Uterus (tissue), 4 donors: Measurements from ENCODE around the gene KLHL12. TPM values are rescaled to one million over a fixed set of nuclear protein-coding genes. Genes with fewer than 3 reads are reported as not detected.

Experiments used
- DNase-seq, 2 donors: peaks; one replicate each; pipeline ENCODE4 v3.0.0-alpha.2; 2019 to 2020
- H3K27ac ChIP-seq, 2 donors: fragments of 200-600 bp; sonication (generic); 1 replicate in 1 of 2; 2 replicates in 1 of 2; pipeline ENCODE4 v1.5.1; 2016 to 2018
- H3K27me3 ChIP-seq, 2 donors: fragments of 200-600 bp; sonication (generic); one replicate each; pipeline ENCODE4 v1.5.1; 2018 to 2019; ENCODE audit warnings: control low read depth in 1 of 2
- H3K36me3 ChIP-seq, 2 donors: fragments of 200-600 bp; sonication (generic); one replicate each; pipeline ENCODE4 v1.5.1; 2019; ENCODE audit warnings: control low read depth in 1 of 2
- H3K4me1 ChIP-seq, 2 donors: fragments of 200-600 bp; sonication (generic); one replicate each; pipeline ENCODE4 v1.5.1; 2018 to 2019; ENCODE audit warnings: control low read depth in 1 of 2
- H3K4me3 ChIP-seq, 2 donors: fragments of 200-600 bp; sonication (generic); 1 replicate in 1 of 2; 2 replicates in 1 of 2; pipeline ENCODE4 v1.5.1; 2018 to 2019; ENCODE audit warnings: mild to moderate bottlenecking in 1 of 2
- H3K9me3 ChIP-seq, 2 donors: fragments of 200-600 bp; sonication (generic); one replicate each; pipeline ENCODE4 v1.5.1; 2019; ENCODE audit warnings: control low read depth in 1 of 2
- POLR2A ChIP-seq, 2 donors: fragments of 450-650 bp; IDR thresholded peaks; one replicate each; pipeline ENCODE4 v1.6.1; 2016; ENCODE audit warnings: antibody characterized with exemption in 2 of 2, mild to moderate bottlenecking in 1 of 2, moderate library complexity in 1 of 2
- intact Hi-C: fragments of 100-400 bp; cut with DNase I; formaldehyde crosslinking; loops from one replicate; pipeline ENCODE4 v1.15.1; 2023; ENCODE audit warnings: low total_unique reads
- total RNA-seq, 4 donors: library from RNA; depleted of rRNA in 3 of 4; stranded (reverse); fragments of >200 nt in 3 of 4; gene quantifications; one replicate each; pipeline versions ENCODE4 v1.1.0 to v1.2.4, GENCODE V29; 2014 to 2023
- TF ChIP-seq, protein P1 (sequence below), 4 experiments: fragments of 200-600 bp in 2 of 4; fragments of 450-650 bp in 2 of 4; sonication (generic) in 2 of 4; IDR thresholded peaks; one replicate each; pipeline ENCODE4 v1.5.1; 2016 to 2019; ENCODE audit warnings: antibody characterized with exemption in 4 of 4, mild to moderate bottlenecking in 2 of 4, moderate library complexity in 1 of 4
- donor health status: DM: yes; HTN: yes; CAD: no.

The KLHL12 gene
- total RNA-seq, 4 donors from 2014 or later, result 6.4 to 34.1 (median 20.4) TPM

DNA sequence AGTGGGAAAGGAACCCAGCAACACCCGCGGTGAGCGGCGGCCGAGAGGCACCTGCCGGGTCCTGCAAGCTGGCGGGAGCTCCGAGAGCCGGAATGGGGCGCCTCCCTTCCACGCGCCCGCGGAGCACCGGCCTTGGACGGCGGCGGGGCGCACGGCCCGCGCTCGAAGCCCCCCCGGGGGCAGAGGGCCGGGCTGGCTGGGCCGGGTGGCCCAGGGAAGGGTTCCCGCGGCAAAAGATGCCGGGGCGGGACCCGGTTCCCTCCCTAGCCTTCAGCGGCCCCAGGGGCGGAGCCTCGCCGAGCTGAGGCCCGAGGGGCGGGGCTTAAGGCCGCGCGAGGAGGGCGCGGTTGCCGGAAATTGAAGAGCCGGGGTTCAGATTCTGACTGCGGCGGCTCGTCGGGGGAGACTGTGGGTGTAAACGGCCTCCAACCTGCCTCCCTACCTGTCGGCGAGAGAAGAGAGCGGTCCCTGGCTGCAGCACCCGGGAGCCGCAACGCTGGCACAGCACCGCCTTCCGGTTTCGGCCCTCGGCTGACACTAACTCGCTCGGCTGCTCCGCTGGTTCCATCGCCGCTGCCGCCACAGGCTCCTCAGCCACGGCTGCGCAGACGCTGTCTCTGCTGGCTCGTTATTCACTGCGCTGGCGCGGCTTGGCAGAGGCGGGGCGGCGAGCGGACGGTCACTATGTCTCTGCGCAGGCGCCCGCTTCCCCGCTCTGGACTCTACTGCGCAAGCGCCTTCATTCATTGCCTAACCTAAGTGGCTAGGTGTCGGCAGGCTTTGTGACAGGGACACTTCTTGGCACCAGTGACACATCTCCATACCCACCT, 38.3 kb downstream of the KLHL12 start, which contains the start of gene RABIF:
TSS of gene RABIF (minus strand) at position 619 of the 830 bp plus-strand sequence. CDS start at position 568, 51 bp downstream.
- H3K36me3 ChIP-seq, result no peaks in the 10 kb centered on the region
- peak within 1 kb of the TSS; percentile 87 to 97 for H3K27ac ChIP-seq
- TF ChIP-seq, protein P1, sequence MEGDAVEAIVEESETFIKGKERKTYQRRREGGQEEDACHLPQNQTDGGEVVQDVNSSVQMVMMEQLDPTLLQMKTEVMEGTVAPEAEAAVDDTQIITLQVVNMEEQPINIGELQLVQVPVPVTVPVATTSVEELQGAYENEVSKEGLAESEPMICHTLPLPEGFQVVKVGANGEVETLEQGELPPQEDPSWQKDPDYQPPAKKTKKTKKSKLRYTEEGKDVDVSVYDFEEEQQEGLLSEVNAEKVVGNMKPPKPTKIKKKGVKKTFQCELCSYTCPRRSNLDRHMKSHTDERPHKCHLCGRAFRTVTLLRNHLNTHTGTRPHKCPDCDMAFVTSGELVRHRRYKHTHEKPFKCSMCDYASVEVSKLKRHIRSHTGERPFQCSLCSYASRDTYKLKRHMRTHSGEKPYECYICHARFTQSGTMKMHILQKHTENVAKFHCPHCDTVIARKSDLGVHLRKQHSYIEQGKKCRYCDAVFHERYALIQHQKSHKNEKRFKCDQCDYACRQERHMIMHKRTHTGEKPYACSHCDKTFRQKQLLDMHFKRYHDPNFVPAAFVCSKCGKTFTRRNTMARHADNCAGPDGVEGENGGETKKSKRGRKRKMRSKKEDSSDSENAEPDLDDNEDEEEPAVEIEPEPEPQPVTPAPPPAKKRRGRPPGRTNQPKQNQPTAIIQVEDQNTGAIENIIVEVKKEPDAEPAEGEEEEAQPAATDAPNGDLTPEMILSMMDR (IDR thresholded peaks at IDR 0.05), result peak in 2 of 4 experiments; percentile 25 to 50
- TF ChIP-seq POLR2A (IDR thresholded peaks at IDR 0.05), result peak; percentile 64 to 92
- H3K4me1 ChIP-seq, result no peaks in the 10 kb centered on the region
- H3K27me3 ChIP-seq, result no peaks in the 10 kb centered on the region
- intact Hi-C loops, result loop anchor here (5.0 kb wide), 1 partner anchor 81 kb away; the partner anchor contains the start of gene KDM5B
- H3K9me3 ChIP-seq, result no peaks in the 10 kb centered on the region
- peak within 1 kb of the TSS; percentile 70 to 88 for H3K4me3 ChIP-seq
- peak; percentile 94 to 98 for DNase-seq

DNA sequence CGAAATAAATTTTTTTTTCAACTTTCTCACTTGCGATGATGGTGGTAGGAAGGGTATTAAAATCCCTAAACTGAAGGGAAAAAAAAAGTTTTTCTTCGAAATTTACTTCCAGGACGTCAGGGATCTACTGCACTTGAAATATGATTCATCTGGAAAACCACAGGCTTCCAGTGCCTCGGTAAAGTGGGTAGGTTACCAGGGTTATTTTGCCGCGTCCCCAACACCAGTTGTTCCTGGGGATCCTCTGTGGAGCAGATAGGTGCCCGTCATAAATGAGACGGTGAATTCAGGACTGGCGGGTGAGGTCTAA, 38.9 kb downstream of the KLHL12 start:
- intact Hi-C loops, result loop anchor here (5.0 kb wide), 1 partner anchor 81 kb away; the partner anchor contains the start of gene KDM5B
- TF ChIP-seq, protein P1 (IDR thresholded peaks at IDR 0.05), result no peak
- TF ChIP-seq POLR2A (IDR thresholded peaks at IDR 0.05), result no peak

DNA sequence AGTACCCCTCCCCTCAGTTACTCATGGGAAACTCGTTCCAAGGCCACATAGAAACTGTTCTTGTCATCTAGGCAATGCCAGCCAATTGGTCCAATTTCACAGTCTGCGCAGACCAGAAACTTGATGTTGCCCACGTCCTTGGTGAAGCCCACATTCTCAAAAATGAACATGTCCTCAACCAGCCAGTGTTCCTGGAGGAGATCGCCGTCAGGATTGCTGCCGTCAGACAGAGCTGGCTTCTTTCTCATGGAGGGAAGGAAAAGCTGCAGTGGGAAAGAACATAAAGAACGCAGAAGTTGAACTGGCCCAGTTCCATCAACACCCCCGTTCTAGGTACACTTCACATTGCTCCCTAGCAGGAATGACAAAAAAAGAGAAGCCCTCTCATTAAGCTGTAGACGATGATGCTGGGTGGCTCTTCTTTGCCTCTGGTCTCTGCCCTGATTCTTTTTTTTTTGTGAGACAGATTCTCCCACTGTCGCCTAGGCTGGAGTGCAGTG, 46.0 kb downstream of the KLHL12 start:
- no peaks in the 10 kb centered on the region for H3K4me1 ChIP-seq
- DNase-seq, result no peak
- intact Hi-C loops, result no loop called here

More for the DNA sequence above, 38.9 kb downstream of the KLHL12 start:
- no peaks in the 10 kb centered on the region for H3K36me3 ChIP-seq
- no peaks in the 10 kb centered on the region for H3K4me1 ChIP-seq
- H3K27me3 ChIP-seq, result no peaks in the 10 kb centered on the region
- no peak for DNase-seq
- peak overlapping the region; percentile 70 to 88 for H3K4me3 ChIP-seq
- H3K27ac ChIP-seq, result peak overlapping the region; percentile 87 to 97
- H3K9me3 ChIP-seq, result no peaks in the 10 kb centered on the region

DNA sequence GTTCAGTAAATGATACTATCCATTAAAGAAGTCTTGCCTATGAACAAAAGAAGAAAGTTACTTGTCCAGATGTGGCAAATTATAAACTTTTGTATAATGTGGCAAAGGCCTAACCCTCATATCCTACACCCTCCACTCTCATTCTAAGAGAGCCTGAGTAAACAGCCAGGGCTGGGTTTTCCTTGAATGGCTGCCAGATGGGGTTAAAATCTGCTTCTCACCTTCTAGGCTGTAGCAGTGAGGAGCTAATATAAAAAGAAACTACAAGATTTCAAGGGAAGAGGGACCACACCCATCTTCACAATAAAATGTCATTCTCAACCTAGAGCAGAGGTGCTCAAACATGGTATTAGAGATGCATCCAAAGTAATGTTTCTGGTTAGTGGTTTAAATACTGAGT, 47.0 kb downstream of the KLHL12 start:
- TF ChIP-seq, protein P1 (IDR thresholded peaks at IDR 0.05), result no peak
- no peak for TF ChIP-seq POLR2A (IDR thresholded peaks at IDR 0.05)
- no peak overlapping the region for H3K4me3 ChIP-seq
- H3K9me3 ChIP-seq, result no peaks in the 10 kb centered on the region
- H3K27ac ChIP-seq, result no peak overlapping the region
- H3K4me1 ChIP-seq, result no peaks in the 10 kb centered on the region
- no peaks in the 10 kb centered on the region for H3K27me3 ChIP-seq
- intact Hi-C loops, result no loop called here
- no peaks in the 10 kb centered on the region for H3K36me3 ChIP-seq
- DNase-seq, result no peak

More for the DNA sequence above, 46.0 kb downstream of the KLHL12 start:
- Histone ChIP-seq H3K27me3 (no peaks in the 10 kb centered on the region), H3K9me3 (no peaks in the 10 kb centered on the region), H3K27ac (no peak overlapping the region), H3K36me3 (no peaks in the 10 kb centered on the region), H3K4me3 (no peak overlapping the region)
- TF ChIP-seq, protein P1 (IDR thresholded peaks at IDR 0.05), result no peak
- TF ChIP-seq POLR2A (IDR thresholded peaks at IDR 0.05), result no peak

DNA sequence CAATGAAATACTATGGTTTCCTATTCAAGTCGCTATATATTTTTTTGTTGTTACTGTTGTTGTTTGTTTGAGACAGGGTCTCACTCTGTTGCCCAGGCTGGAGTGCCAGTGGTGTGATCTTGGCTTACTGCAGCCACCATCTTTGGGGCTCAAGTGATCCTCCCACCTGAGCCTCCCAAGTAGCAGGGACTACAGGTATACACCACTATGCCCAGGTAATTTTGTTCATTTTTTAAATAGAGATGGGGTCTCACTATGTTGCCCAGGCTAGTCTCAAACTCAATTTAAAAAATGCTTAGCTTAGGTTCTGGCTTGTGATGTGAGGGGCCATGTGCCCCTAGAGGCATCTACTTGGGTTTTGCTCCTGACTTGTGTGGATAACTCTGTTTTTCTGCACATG, 47.9 kb downstream of the KLHL12 start:
- intact Hi-C loops, result no loop called here
- no peaks in the 10 kb centered on the region for H3K27me3 ChIP-seq
- no peaks in the 10 kb centered on the region for H3K9me3 ChIP-seq
- H3K4me3 ChIP-seq, result no peak overlapping the region
- TF ChIP-seq, protein P1 (IDR thresholded peaks at IDR 0.05), result no peak
- no peak for TF ChIP-seq POLR2A (IDR thresholded peaks at IDR 0.05)
- no peaks in the 10 kb centered on the region for H3K36me3 ChIP-seq
- no peaks in the 10 kb centered on the region for H3K4me1 ChIP-seq
- no peak for DNase-seq
- H3K27ac ChIP-seq, result no peak overlapping the region
